Heart left ventricle (tissue), 16 donors: Measurements from ENCODE around the gene TSPOAP1. TPM values are rescaled to one million over a fixed set of nuclear protein-coding genes. Genes with fewer than 3 reads are reported as not detected.

Experiments used
- ATAC-seq, 4 donors: fragments of 200-7000 bp; cut with Tn5 transposase; one replicate each; pipeline ENCODE4 v1.9.1; 2020 to 2022; ENCODE audit warnings: moderate library complexity in 4 of 4, mild to moderate bottlenecking in 3 of 4, moderate number of reproducible peaks in 1 of 4
- DNase-seq, 5 donors: peaks; one replicate each; pipeline ENCODE4 v3.0.0-alpha.2; 2020
- H3K27ac ChIP-seq, 12 donors: fragments of 200-600 bp; sonication (generic) in 4 of 12; one replicate each; pipeline versions ENCODE4 v1.5.0 to v1.8.0; 2016 to 2022; ENCODE audit warnings: mild to moderate bottlenecking in 2 of 12
- H3K27me3 ChIP-seq, 9 donors: fragments of 200-600 bp; sonication (generic) in 2 of 9; one replicate each; pipeline versions ENCODE4 v1.5.1 to v1.8.0; 2016 to 2022; ENCODE audit warnings: mild to moderate bottlenecking in 3 of 9
- H3K36me3 ChIP-seq, 9 donors: fragments of 200-600 bp; sonication (generic) in 2 of 9; one replicate each; pipeline versions ENCODE4 v1.5.0 to v1.8.0; 2018 to 2022; ENCODE audit warnings: mild to moderate bottlenecking in 2 of 9
- H3K4me1 ChIP-seq, 12 donors: fragments of 200-600 bp; sonication (generic) in 4 of 12; one replicate each; pipeline versions ENCODE4 v1.5.0 to v1.8.0; 2016 to 2022; ENCODE audit warnings: mild to moderate bottlenecking in 3 of 12
- H3K4me3 ChIP-seq, 12 donors: fragments of 200-600 bp; sonication (generic) in 4 of 12; one replicate each; pipeline versions ENCODE4 v1.5.0 to v1.8.0; 2017 to 2022; ENCODE audit warnings: mild to moderate bottlenecking in 9 of 12, moderate library complexity in 4 of 12
- H3K9me3 ChIP-seq, 12 donors: fragments of 200-600 bp; sonication (generic) in 4 of 12; one replicate each; pipeline versions ENCODE4 v1.5.0 to v1.8.0; 2016 to 2022; ENCODE audit warnings: mild to moderate bottlenecking in 1 of 12
- CTCF ChIP-seq, 12 donors: fragments of 200-600 bp; sonication (generic) in 4 of 12; IDR thresholded peaks; one replicate each; pipeline versions ENCODE4 v1.5.0 to v1.8.0; 2018 to 2022; ENCODE audit warnings: antibody characterized with exemption in 12 of 12, mild to moderate bottlenecking in 5 of 12
- POLR2A ChIP-seq, 2 donors: fragments of 450-650 bp; IDR thresholded peaks; one replicate each; pipeline ENCODE4 v1.6.1; 2017; ENCODE audit warnings: antibody characterized with exemption in 2 of 2, mild to moderate bottlenecking in 2 of 2, moderate library complexity in 2 of 2
- WGBS, 4 donors: extraction: QIAGEN DNeasy Blood & Tissue Kit in 2 of 4; methylation state at CpG; one replicate each; pipeline versions ENCODE4 v1.1.5 to v1.1.7; 2013 to 2018; 5-methylcytosine and 5-hydroxymethylcytosine counted together
- intact Hi-C, 10 donors: fragments of 100-400 bp; cut with DNase I; formaldehyde crosslinking; loops; one replicate each; pipeline versions ENCODE4 v1.11.1 to v1.14.2; 2022
- polyA plus RNA-seq, 2 donors: library from polyadenylated mRNA; stranded (reverse); fragments of 200-250 nt; gene quantifications; one replicate each; pipeline ENCODE4 v1.2.3, GENCODE V29; 2013
- total RNA-seq, 9 donors: library from RNA; depleted of rRNA in 2 of 9; stranded (reverse); fragments of >200 nt in 2 of 9; fragmentation: NEBNext Ultra II Directional in 3 of 9; extraction: Animal tissue kit (Norgen Biotek cat#: 25700) in 3 of 9; gene quantifications; one replicate each; pipeline versions ENCODE4 v1.1.0 to v1.2.4, GENCODE V29; 2016 to 2023
- donor health status: ischemic (EF 13 %, LVEDD 7.1; RV severe dilation, severe dysfunction).
- donor health status: healthy with polysubstance abuse.
- donor health status: DM: no; HTN: yes; CAD: no.
- donor health status: DM: no; HTN: no; CAD: no.
- donor health status: ischemic (EF 25% LVEDD 6.9; RV normal size, moderate dysfunction).
- donor health status: ischemic (EF 25% LVEDD 5.7; RV mildly dilated, moderate dysfunction).
- donor health status: healthy.
- donor health status: DM: yes; HTN: yes; CAD: no.
- donor health status: ischemic (EF 35%, LVEDD 5.7; RV mildly dilated, moderate dysfunction).
- donor health status: nonischemic (EF 11% LVEDD 7.7; RV severe dilation, severe dysfunction).
- donor health status: DM: yes; HTN: yes; CAD: no.
- donor health status: PGD.
- donor health status: ischemic (EF 29% LVEDD 5.4; RV normal size, mild dysfunction).
- donor health status: nonischemic (EF 23%, LVEDD 6.1; RV moderate dilation, normal function).

TSPOAP1 gene
- total and polyA plus RNA-seq, 11 donors, result 1.6 to 23.1 (median 13.3) TPM

- Histone ChIP-seq H3K27me3 (peaks cover 0 to 45% (median 12%) of the 10 kb centered on the region in 9 donors), H3K4me1 (peaks cover 0 to 26% (median 0%) of the 10 kb centered on the region in 12 donors), H3K9me3 (no peaks in the 10 kb centered on the region), H3K36me3 (peaks cover 0 to 15% (median 0%) of the 10 kb centered on the region in 9 donors), H3K4me3 (no peak overlapping the region), H3K27ac (no peak overlapping the region)
- intact Hi-C loops, result loop anchor here in 3 of 10 donors (10.0 kb wide), 1 partner anchor 88 kb away; the partner anchor contains the start of gene RNF43 (in 3 of the 3)
- DNase-seq (peak in 2 of 5 donors; percentile 15 to 32), ATAC-seq (no peak)
- 70 to 83% (median 73%) methylated on average over 8 to 9 of the region's 9 CpGs for WGBS, 4 donors
- TF ChIP-seq CTCF (IDR thresholded peaks at IDR 0.05) (no peak), POLR2A (IDR thresholded peaks at IDR 0.05) (no peak)
These were observed 1.8 kb downstream of the TSPOAP1 start for GRCh38 chr17:58326609-58327362.

GRCh38 chr17:58325976-58326468, 2.6 kb downstream of the TSPOAP1 start:
- Histone ChIP-seq H3K27me3 (peaks cover 0 to 44% (median 12%) of the 10 kb centered on the region in 9 donors), H3K36me3 (peaks cover 0 to 14% (median 0%) of the 10 kb centered on the region in 9 donors), H3K27ac (no peak overlapping the region), H3K9me3 (no peaks in the 10 kb centered on the region), H3K4me3 (no peak overlapping the region), H3K4me1 (peaks cover 0 to 26% (median 0%) of the 10 kb centered on the region in 12 donors)
- DNase-seq (peak in 2 of 5 donors; percentile 16 to 42), ATAC-seq (no peak)
- intact Hi-C loops, result loop anchor here in 3 of 10 donors (10.0 kb wide), 1 partner anchor 89 kb away; the partner anchor contains the start of gene RNF43 (in 3 of the 3)
- TF ChIP-seq POLR2A (IDR thresholded peaks at IDR 0.05) (no peak), CTCF (IDR thresholded peaks at IDR 0.05) (no peak)
- WGBS, 4 donors, result 70 to 79% (median 76%) methylated on average over 11 of the region's 11 CpGs

- Histone ChIP-seq H3K4me3 (peak overlapping the region in 3 of 12 donors; percentile 62 to 65 (median 63)), H3K36me3 (peaks cover 0 to 7% (median 0%) of the 10 kb centered on the region in 9 donors), H3K9me3 (no peaks in the 10 kb centered on the region), H3K27me3 (peaks cover 0 to 39% (median 12%) of the 10 kb centered on the region in 9 donors), H3K4me1 (peaks cover 0 to 26% (median 0%) of the 10 kb centered on the region in 12 donors), H3K27ac (no peak overlapping the region)
- DNase-seq (peak in 2 of 5 donors; percentile 19 to 34), ATAC-seq (no peak)
- intact Hi-C loops, result loop anchor here in 3 of 10 donors (10.0 kb wide), 1 partner anchor 89 kb away; the partner anchor contains the start of gene RNF43 (in 3 of the 3)
- 59 to 78% (median 71%) methylated on average over 7 to 11 of the region's 11 CpGs for WGBS, 4 donors
- TF ChIP-seq CTCF (IDR thresholded peaks at IDR 0.05) (no peak), POLR2A (IDR thresholded peaks at IDR 0.05) (no peak)
These were observed 3.3 kb downstream of the TSPOAP1 start for GRCh38 chr17:58325289-58325726.
